ENCODE results near the gene PRTG.

DNA sequence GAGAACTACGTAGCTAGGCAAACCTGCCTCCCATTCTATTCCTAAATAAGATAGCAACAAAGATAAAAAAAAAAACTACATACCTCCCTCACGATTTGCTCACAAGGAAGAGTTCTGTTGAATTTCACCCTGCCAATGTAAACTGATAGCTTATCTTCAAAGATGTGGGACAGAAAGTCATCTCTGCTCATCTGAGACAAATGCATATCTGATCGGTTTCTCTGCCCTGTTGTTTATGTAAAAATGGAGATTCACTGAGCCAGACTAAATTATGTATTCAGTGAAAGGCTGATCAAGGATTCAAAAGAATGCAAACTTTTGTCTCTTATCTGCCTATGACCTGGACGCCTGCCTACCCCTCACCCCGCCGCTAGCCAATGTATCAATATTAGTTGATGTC is 166.0 kb downstream of the PRTG start:
- TF ChIP-seq FOXM1 (IDR thresholded peaks at IDR 0.05; ENCODE audit: borderline replicate concordance) = no peak
- no peak for TF ChIP-seq CTBP1 (IDR thresholded peaks at IDR 0.05; ENCODE audit: borderline replicate concordance)
- TF ChIP-seq SUZ12 (IDR thresholded peaks at IDR 0.05) = no peak
- no peak for TF ChIP-seq FOXK2 (IDR thresholded peaks at IDR 0.05)
- no peak for TF ChIP-seq HDGF (IDR thresholded peaks at IDR 0.05; ENCODE audit: borderline replicate concordance)
- no peak for TF ChIP-seq ELF4 (IDR thresholded peaks at IDR 0.05)
- no peak for TF ChIP-seq BHLHE40 (IDR thresholded peaks at IDR 0.05; ENCODE audit: borderline replicate concordance)
- no peak for TF ChIP-seq SP1 (IDR thresholded peaks at IDR 0.05)
- TF ChIP-seq NFRKB (IDR thresholded peaks at IDR 0.05) = no peak

All from HEK293T (cell line).